Lower leg skin (tissue), 4 donors: Measurements from ENCODE around the gene MAP4. TPM values are rescaled to one million over a fixed set of nuclear protein-coding genes. Genes with fewer than 3 reads are reported as not detected.

Source experiments
- DNase-seq, 2 donors: peaks; one replicate each; pipeline ENCODE4 v3.0.0-alpha.2; 2019; ENCODE audit warnings: low spot score in 2 of 2
- H3K4me3 ChIP-seq: fragments of 200-600 bp; sonication (generic); 2 replicates; pipeline ENCODE4 v1.5.1; 2017; ENCODE audit warnings: mild to moderate bottlenecking, low read depth; ENCODE audit not compliant: poor library complexity, severe bottlenecking
- POLR2A ChIP-seq, 2 donors: fragments of 450-650 bp; IDR thresholded peaks; one replicate each; pipeline ENCODE4 v1.6.1; 2016 to 2017; ENCODE audit warnings: antibody characterized with exemption in 2 of 2, mild to moderate bottlenecking in 1 of 2, moderate library complexity in 1 of 2
- WGBS, 2 donors: methylation state at CpG; one replicate each; pipeline ENCODE4 v1.1.5; 2018; 5-methylcytosine and 5-hydroxymethylcytosine counted together
- intact Hi-C: fragments of 100-400 bp; cut with DNase I; formaldehyde crosslinking; loops from one replicate; pipeline ENCODE4 v1.15.0; 2023; ENCODE audit warnings: low total_unique reads
- total RNA-seq, 4 donors: library from RNA; depleted of rRNA; stranded (reverse); fragments of >200 nt; gene quantifications; one replicate each; pipeline ENCODE4 v1.1.0, GENCODE V29; 2016
- TF ChIP-seq, protein P1 (sequence below), 3 donors: fragments of 450-650 bp; IDR thresholded peaks; one replicate each; pipeline ENCODE4 v1.5.1; 2016; ENCODE audit warnings: antibody characterized with exemption in 3 of 3, mild to moderate bottlenecking in 3 of 3, moderate library complexity in 2 of 3

The MAP4 gene
- total RNA-seq, 4 donors from 2014 or later: 102 to 161 (median 126) TPM

- WGBS, 2 donors: 96 to 98% methylated on average over 4 of the region's 4 CpGs
- intact Hi-C loops: no loop called here
- H3K4me3 ChIP-seq: no peak overlapping the region
- TF ChIP-seq, protein P1, sequence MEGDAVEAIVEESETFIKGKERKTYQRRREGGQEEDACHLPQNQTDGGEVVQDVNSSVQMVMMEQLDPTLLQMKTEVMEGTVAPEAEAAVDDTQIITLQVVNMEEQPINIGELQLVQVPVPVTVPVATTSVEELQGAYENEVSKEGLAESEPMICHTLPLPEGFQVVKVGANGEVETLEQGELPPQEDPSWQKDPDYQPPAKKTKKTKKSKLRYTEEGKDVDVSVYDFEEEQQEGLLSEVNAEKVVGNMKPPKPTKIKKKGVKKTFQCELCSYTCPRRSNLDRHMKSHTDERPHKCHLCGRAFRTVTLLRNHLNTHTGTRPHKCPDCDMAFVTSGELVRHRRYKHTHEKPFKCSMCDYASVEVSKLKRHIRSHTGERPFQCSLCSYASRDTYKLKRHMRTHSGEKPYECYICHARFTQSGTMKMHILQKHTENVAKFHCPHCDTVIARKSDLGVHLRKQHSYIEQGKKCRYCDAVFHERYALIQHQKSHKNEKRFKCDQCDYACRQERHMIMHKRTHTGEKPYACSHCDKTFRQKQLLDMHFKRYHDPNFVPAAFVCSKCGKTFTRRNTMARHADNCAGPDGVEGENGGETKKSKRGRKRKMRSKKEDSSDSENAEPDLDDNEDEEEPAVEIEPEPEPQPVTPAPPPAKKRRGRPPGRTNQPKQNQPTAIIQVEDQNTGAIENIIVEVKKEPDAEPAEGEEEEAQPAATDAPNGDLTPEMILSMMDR (IDR thresholded peaks at IDR 0.05): no peak
- no peak for TF ChIP-seq POLR2A (IDR thresholded peaks at IDR 0.05)
- no peak for DNase-seq
Observed at GRCh38 chr3:47859956-47860605, 156.1 kb downstream of the MAP4 start.

DNA sequence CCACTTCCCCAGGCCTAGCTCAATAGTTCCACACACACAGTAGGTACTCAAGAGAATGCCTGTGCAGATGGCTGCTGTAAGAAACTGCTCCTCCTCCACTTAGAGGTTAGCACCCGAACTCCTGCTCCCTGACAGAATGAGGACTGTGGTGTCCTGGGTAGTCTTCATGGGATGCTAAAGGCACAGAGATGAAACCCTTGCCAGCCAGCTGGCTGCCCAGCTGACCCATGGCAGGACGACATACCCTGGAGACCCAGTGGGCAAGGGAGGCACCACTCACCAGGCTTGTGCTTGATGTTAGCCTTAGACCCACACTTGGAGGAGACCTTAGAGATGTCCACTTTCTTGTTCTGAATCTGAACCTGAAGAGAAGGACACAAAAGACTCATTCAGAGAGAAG is 159.1 kb downstream of the MAP4 start:
- no peak overlapping the region for H3K4me3 ChIP-seq
- no peak for DNase-seq
- TF ChIP-seq POLR2A (IDR thresholded peaks at IDR 0.05): no peak
- TF ChIP-seq, protein P1 (IDR thresholded peaks at IDR 0.05): no peak
- intact Hi-C loops: no loop called here
- WGBS, 2 donors: 90 to 96% methylated on average over 2 of the region's 2 CpGs

DNA sequence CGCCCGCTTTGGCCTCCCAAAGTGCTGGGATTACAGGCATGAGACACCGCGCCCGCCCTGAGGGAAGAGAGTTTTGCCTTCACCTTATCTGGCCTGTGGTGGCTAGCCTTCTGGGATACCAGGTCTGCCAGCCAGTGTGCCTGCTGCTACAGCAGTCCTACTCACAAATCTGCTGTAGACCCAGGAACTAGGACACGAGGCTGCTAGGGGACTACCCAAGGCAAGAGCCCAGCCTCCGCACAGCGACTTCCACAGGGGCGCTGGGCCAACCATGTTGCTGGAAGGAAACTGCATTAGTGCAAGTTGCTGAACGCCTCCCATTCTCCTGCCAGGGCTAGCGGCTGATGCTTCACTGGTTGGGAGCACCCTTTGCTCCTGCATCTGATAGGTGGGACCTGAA is 159.5 kb downstream of the MAP4 start:
- 57 to 68% methylated on average over 11 of the region's 11 CpGs for WGBS, 2 donors
- H3K4me3 ChIP-seq: no peak overlapping the region
- intact Hi-C loops: no loop called here
- no peak for TF ChIP-seq POLR2A (IDR thresholded peaks at IDR 0.05)
- TF ChIP-seq, protein P1 (IDR thresholded peaks at IDR 0.05): no peak
- no peak for DNase-seq

GRCh38 chr3:47855461-47856383 is 160.5 kb downstream of the MAP4 start:
- WGBS, 2 donors: 88 to 89% methylated on average over 21 of the region's 21 CpGs
- TF ChIP-seq POLR2A (IDR thresholded peaks at IDR 0.05): no peak
- TF ChIP-seq, protein P1 (IDR thresholded peaks at IDR 0.05): no peak
- H3K4me3 ChIP-seq: no peak overlapping the region
- no peak for DNase-seq
- intact Hi-C loops: no loop called here

DNA sequence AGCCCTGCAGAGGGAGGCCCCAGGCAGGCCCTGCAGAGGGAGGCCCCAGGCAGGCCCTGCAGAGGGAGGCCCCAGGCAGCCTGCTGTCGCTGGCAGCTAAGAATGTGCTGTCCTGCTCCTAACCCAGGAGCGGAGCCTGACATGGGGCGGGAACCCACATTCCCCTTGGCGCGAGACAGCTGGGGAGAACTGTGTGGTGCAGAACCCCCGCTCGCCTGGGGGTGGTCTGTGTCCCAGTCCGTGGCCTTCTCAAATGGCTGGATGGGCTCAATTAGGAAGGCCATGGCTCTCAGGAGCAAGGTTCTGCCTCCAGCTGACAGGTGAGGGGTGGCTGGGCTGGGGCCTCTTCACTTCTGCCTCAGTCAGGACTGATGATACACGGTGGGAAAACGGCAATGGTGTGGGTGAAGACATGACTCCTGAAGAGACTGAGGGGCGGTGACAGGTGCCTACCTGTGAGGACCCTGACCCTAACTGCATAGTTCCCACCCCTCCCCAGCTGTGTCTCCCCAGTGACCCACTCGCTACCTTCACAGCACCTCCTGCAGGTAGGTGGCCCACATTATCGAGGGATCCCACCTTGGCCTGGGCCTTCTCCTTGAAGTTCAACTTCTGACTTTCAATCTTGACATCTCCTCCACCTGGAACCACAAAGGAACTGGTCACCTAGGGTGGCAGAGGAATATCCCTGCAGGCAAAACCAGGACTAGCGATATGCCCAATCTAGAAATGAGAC is 161.3 kb downstream of the MAP4 start:
- intact Hi-C loops: no loop called here
- TF ChIP-seq, protein P1 (IDR thresholded peaks at IDR 0.05): no peak
- TF ChIP-seq POLR2A (IDR thresholded peaks at IDR 0.05): no peak
- 87 to 90% methylated on average over 13 to 14 of the region's 14 CpGs for WGBS, 2 donors
- no peak for DNase-seq
- no peak overlapping the region for H3K4me3 ChIP-seq
